Mesodermal cell (in vitro differentiated cells): ENCODE measurements around the gene NRAS.

Experiments
- H3K27ac ChIP-seq: 2 replicates; pipeline ENCODE4 v1.7.0; 2013; ENCODE audit warnings: mild to moderate bottlenecking, low read depth, low read length, moderate library complexity; ENCODE audit not compliant: severe bottlenecking
- H3K36me3 ChIP-seq: 2 replicates; pipeline ENCODE4 v1.7.1; 2013; ENCODE audit warnings: mild to moderate bottlenecking, low read length, moderate library complexity; ENCODE audit not compliant: control insufficient read depth, insufficient read depth
- H3K4me1 ChIP-seq: one replicate; pipeline ENCODE4 v1.7.1; 2013; ENCODE audit warnings: mild to moderate bottlenecking, low read length; ENCODE audit not compliant: insufficient read depth, control insufficient read depth, poor library complexity, severe bottlenecking
- H3K4me3 ChIP-seq: 2 replicates; pipeline ENCODE4 v1.7.0; 2013; ENCODE audit warnings: low read length, control low read depth, mild to moderate bottlenecking; ENCODE audit not compliant: insufficient read depth, poor library complexity, severe bottlenecking; ENCODE audit errors: extremely low read depth
- H3K9me3 ChIP-seq: 2 replicates; pipeline ENCODE4 v1.7.1; 2013; ENCODE audit warnings: mild to moderate bottlenecking, low read length, moderate library complexity; ENCODE audit not compliant: control insufficient read depth
- WGBS, 2 experiments: methylation state at CpG; one replicate each; pipeline ENCODE4 v1.1.5; 2013; ENCODE audit warnings: missing lambda C conversion rate in 2 of 2; ENCODE audit not compliant: insufficient coverage in 2 of 2; 5-methylcytosine and 5-hydroxymethylcytosine counted together

Gene NRAS

DNA sequence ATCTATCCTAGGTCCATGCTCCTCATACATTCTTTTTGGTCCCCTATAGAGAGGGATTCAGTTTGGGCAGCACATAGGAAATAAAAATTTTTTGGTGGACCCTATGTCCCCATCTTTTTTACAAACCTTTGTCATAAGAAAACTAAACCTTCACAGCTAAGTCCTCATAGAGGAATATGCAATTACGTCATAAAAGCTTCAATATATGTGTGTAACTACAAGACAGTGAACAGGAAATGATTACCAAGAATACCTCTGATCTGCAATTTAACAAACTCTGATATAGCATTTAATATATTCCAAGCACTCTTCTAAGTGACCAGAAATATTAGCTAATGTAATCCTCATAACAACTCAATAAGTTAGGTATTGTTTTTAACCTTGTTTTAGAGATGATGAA, 40.5 kb downstream of the NRAS start:
- Histone ChIP-seq H3K4me1 (no peaks in the 10 kb centered on the region), H3K27ac (no peak overlapping the region), H3K4me3 (no peak overlapping the region), H3K9me3 (no peaks in the 10 kb centered on the region), H3K36me3 (no peaks in the 10 kb centered on the region)
- no CpG with 5 or more reads among the region's 1 CpG for WGBS, 2 experiments

DNA sequence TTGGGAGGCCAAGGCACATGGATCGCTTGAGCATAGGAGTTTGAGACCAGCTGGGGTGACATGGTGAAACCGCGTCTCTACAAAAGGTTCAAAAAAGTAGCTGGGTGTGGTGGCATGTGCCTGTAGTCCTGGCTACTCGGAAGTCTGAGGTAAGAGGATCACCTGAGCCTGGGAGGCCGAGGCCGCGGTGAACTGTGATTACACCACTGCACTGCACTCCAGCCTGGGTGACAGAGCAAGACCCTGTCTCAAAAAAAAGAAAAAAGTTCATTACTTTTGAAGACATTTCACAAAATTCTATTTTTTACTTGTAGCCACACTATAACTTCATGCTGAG, 44.7 kb downstream of the NRAS start:
- H3K4me3 ChIP-seq = no peak overlapping the region
- H3K27ac ChIP-seq = no peak overlapping the region
- no peaks in the 10 kb centered on the region for H3K36me3 ChIP-seq
- no peaks in the 10 kb centered on the region for H3K9me3 ChIP-seq
- 91 to 92% methylated on average over 6 to 7 of the region's 7 CpGs for WGBS, 2 experiments
- no peaks in the 10 kb centered on the region for H3K4me1 ChIP-seq

DNA sequence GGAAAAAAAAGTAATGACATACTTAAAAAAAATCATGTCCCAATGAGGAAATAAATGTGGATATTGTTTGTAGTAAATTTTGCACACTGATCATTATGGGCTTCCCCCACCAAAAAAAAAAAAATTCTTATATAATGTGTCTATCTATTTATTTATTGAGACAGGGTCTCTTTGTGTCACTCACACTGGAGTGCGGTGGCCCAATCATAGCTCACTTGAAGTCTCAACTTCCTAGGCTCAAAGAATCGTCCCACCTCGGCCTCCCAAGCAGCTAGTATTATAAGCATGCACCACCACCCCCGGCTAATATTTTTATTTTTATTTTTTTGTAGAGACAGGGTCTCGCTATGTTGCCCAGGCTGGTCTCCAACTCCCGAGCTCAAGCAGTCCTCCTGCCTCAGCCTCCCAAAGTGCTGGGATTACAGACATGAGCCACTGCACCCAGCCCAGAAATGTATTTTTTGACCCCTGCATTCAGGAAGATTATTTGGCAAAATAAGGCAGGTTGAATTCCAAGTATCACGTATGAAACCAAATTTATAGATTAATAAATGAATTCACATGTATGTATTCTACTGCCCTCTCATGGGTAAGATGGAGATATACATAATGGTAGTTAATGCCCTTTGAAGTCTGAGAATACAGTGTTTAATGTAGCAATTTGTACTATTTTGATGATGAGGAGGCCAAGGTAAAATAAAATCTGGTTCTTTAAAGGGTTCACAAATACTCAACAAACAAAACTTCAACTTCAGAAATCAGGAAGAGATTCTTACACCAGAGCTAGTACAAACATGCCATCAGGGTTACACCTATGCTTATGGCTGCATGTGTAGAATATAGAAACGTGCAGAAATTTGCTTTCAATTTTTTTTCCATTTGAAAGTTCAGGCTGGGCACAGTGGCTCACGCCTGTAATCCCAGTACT, 45.3 kb downstream of the NRAS start:
- Histone ChIP-seq H3K4me1 (no peaks in the 10 kb centered on the region), H3K4me3 (no peak overlapping the region), H3K27ac (no peak overlapping the region), H3K36me3 (no peaks in the 10 kb centered on the region), H3K9me3 (no peaks in the 10 kb centered on the region)
- WGBS, 2 experiments = 88 to 89% methylated on average over 4 of the region's 9 CpGs

DNA sequence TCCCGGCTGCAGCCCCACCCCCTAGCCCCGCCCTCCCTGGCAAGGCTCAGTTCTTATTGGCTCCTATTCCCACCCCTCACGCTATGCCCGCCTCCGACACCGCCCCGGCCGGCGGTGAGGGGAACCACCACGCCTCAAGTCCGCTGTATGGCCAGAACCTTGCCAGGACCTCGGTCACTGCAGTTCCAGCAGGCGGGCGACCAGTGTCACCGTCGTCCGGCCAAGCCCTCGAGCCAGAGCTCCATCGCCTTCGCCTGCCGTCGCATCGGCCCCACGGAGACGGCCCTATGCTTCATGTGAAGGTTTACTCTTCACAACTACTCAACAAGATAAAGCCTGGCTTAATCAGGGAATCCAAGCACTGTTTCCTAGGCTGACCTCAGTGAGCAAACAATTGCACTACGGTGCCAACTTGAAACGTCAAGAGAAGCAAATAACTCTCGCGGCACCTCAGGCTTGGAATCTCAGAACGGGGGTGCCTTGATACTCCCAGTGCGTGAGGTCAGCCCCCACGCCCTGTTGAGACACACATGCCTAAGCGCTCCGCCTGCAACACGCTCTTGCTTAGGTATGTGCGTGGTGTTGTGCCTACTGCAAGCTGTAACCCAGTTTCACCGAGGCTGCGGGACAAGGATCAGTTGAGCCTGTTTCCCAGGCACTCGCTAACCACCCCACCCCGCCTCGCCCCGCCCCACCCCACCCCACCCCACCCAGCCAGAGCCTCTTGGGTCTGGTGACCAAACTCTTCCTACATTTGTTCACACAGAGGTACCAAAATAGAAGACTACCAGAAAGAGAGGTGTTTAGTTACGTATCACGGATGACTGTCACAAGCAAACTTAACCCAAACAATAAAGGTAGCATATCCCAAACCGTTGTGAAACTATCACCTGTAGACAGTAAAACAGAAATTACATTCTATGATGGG, 46.2 kb downstream of the NRAS start:
- peak overlapping the region; percentile 55 for H3K4me3 ChIP-seq
- H3K9me3 ChIP-seq = no peaks in the 10 kb centered on the region
- no peak overlapping the region for H3K27ac ChIP-seq
- H3K4me1 ChIP-seq = no peaks in the 10 kb centered on the region
- no peaks in the 10 kb centered on the region for H3K36me3 ChIP-seq
- WGBS, 2 experiments = 1 to 3% methylated on average over 28 to 29 of the region's 45 CpGs

DNA sequence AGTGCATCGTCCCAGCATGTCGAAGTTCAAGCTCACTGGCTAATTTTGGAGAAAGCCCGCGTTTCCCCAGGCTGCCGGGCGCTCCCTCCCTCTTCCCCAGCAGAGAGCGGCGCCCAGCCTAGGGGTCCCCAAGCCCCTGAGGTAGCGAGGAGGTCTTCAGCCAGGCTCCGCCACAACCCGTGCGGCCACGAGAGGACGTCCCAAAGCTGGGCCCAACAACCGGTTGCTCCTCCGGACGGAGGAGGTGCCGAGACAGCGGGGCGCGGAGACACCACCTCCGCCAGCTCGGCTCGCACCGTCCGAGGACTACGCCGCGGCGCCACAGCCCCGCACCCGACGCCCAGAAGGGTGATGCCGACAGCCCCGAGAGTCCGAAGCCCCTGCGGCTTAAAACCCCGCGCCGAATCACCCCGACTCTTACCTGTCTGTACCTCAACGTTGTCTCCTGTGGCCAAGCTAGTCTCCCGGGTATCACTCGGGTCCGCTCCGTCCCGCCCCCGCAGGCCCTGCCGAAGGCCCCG, 46.9 kb downstream of the NRAS start, which contains the start of gene DENND2C:
DENND2C (minus strand) TSS at position 488 of the 521 bp plus-strand sequence. CDS start 44,065 bp downstream, outside the sequence.
- 0 to 1% methylated on average over 37 to 48 of the region's 50 CpGs for WGBS, 2 experiments

DNA sequence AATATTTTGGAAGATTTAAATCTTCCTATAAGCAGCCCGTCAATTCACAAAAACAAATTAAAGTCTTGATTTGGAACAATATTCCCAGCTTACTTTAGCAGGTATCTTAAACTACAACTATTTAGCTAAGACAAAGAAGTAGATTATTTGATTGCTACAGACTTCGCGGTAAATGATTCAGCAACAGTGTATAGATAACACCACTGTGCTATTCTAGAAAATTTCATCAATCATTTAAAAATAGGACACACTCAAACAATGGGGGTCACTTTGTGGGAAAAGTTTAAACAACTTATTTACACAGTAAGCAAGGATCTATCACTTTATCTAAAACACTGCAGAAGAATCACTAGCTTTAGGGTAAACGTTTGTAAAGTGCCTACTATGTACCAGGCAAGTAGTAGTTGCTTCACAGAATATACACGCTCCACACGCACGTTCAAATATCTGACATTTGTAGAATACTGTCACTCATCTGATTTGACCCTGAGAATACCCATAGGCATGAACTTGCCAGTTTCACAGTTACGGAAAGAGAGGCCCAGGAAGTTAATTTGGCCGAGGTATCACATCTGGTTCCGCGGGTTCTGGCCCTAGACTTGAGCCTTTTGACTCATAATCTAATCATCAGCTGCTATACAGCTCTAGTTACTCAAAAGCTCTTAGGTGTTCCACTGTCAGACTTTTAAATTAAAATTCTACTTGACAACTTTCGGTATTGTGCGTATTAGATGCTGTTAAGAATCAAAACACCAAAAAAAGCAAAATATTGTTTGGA, 47.6 kb downstream of the NRAS start:
- Histone ChIP-seq H3K4me1 (no peaks in the 10 kb centered on the region), H3K9me3 (no peaks in the 10 kb centered on the region), H3K36me3 (no peaks in the 10 kb centered on the region), H3K27ac (no peak overlapping the region), H3K4me3 (peak overlapping the region; percentile 55)
- 54 to 59% methylated on average over 7 to 9 of the region's 13 CpGs for WGBS, 2 experiments

More for the DNA sequence above, 46.9 kb downstream of the NRAS start, which contains the start of gene DENND2C:
- no peak within 1 kb of the TSS for H3K27ac ChIP-seq
- peak within 1 kb of the TSS; percentile 55 for H3K4me3 ChIP-seq
- H3K36me3 ChIP-seq = no peaks in the 10 kb centered on the region
- H3K9me3 ChIP-seq = no peaks in the 10 kb centered on the region
- no peaks in the 10 kb centered on the region for H3K4me1 ChIP-seq

DNA sequence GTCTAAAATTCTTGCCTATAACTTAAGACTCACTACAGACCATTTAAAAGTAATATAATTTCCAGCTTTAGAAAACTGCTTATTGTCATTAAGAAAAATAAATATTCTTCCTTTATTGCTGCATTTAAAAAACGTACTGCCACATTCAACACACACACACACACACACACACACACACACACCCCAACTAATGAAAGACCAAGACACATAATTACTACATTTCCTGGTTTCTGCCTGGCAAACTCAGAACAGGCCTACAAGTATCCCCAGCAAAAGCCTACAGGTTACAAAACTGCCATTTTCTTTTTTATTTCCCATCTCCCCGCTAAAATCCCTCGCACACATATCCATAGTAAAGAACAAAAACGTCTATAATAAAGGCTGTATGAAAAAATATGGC, 48.2 kb downstream of the NRAS start:
- no peak overlapping the region for H3K27ac ChIP-seq
- H3K4me3 ChIP-seq = no peak overlapping the region
- no peaks in the 10 kb centered on the region for H3K36me3 ChIP-seq
- no peaks in the 10 kb centered on the region for H3K9me3 ChIP-seq
- no peaks in the 10 kb centered on the region for H3K4me1 ChIP-seq
- 83% methylated on average over 1 of the region's 4 CpGs; no CpG with 5 or more reads in 1 of the 2 experiments for WGBS, 2 experiments

DNA sequence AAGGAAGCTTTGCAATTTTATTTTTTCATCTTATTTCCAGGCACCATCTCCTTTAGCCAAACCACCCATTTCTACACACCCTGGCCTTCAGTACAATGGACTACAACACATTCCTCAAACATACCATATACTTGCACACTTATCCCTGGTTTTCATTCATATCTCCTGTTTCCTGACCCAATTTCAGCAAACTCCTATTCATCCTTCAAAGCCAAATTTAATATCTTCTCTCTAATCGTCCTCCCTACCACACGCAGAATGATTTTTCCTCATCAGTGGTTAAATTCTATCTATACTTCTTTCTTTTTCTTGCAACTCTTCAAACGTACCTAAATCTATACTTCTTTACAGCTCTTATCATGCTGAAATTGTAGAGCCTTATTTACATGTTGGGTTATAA, 49.6 kb downstream of the NRAS start:
- H3K4me3 ChIP-seq = no peak overlapping the region

DNA sequence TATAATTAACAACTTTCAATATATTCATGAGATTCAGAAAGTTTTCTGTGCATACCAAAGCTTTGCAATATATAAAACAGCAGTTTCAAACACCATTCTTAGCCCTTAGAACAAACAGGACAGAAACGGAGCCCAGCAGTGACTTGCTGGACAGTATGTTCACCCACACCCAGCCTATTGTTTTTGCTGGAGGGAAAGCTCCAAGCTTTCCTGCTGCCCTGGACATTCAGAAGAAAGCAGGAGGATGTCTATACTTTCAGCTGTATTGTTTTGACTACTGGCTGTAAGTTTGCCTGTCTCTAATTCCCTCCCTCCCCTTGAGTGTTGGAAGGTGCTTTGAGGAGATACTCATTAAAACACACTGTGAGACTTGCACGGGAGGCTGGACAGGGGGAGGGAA, 56.3 kb downstream of the NRAS start:
- Histone ChIP-seq H3K4me3 (no peak overlapping the region), H3K36me3 (no peaks in the 10 kb centered on the region), H3K9me3 (no peaks in the 10 kb centered on the region), H3K27ac (no peak overlapping the region), H3K4me1 (no peaks in the 10 kb centered on the region)
- WGBS, 2 experiments = 60 to 71% methylated on average over 1 of the region's 2 CpGs

More for the DNA sequence above, 49.6 kb downstream of the NRAS start:
- no peaks in the 10 kb centered on the region for H3K36me3 ChIP-seq
- no peaks in the 10 kb centered on the region for H3K9me3 ChIP-seq
- no peaks in the 10 kb centered on the region for H3K4me1 ChIP-seq
- no peak overlapping the region for H3K27ac ChIP-seq
- WGBS, 2 experiments = 85% methylated on average over 2 of the region's 3 CpGs; no CpG with 5 or more reads in 1 of the 2 experiments
